K562 (cell line): ENCODE results near the gene SLX4IP. TPM values are rescaled to one million over a fixed set of nuclear protein-coding genes. Genes with fewer than 3 reads are reported as not detected.

ENCODE experiments used
- ATAC-seq: fragments of 200-7000 bp; cut with Tn5 transposase; 3 replicates; pipeline ENCODE4 v1.9.1; 2020; ENCODE audit warnings: moderate library complexity
- BruUV-seq: library from RNA; stranded (reverse); fragments of 400-500 nt; replicated peaks from 2 replicates; lab custom pipeline; 2021; lab: Mats Ljungman, UMichigan
- CTCF ChIA-PET: fragments of 300-600 bp; formaldehyde crosslinking; extraction: SDS; loops from one replicate; lab custom pipeline; 2021; ENCODE audit warnings: low intra/inter-chr PET ratio; lab: Yijun Ruan, JAX
- POLR2A ChIA-PET: fragments of 300-600, 350-650 bp; sonication (Branson Sonifier 250); formaldehyde crosslinking; extraction: SDS; loops from one replicate; lab custom pipeline; 2021; ENCODE audit warnings: antibody characterized with exemption, inconsistent platforms; lab: Yijun Ruan, JAX
- DNase-seq, 4 experiments: peaks; one replicate each; pipeline versions ENCODE4 v3.0.0 to v3.0.0-alpha.2; 2011 to 2018; ENCODE audit warnings: low spot score in 3 of 4, mixed read lengths in 3 of 4; ENCODE audit errors: extremely low read depth in 1 of 4
- FAIRE-seq: peaks from 2 replicates; lab custom pipeline; 2011; peaks lifted over from hg19 to GRCh38; lab: Jason Lieb, UNC
- H2AFZ ChIP-seq: 2 replicates; pipeline ENCODE4 v1.6.0; 2011; ENCODE audit warnings: low read depth, low read length, control low read depth, inconsistent platforms
- H3K27ac ChIP-seq: fragments of 200-600 bp; 3 replicates; pipeline ENCODE4 v1.8.0; 2011; ENCODE audit warnings: low read depth, mild to moderate bottlenecking, control low read depth, inconsistent platforms, low read length, moderate library complexity, mixed read lengths; ENCODE audit errors: extremely low read depth
- H3K27me3 ChIP-seq, 2 experiments: fragments of 300-600 bp in 1 of 2; 2 replicates in 1 of 2; 3 replicates in 1 of 2; pipeline versions ENCODE4 v1.6.0 to v1.8.0; 2011; ENCODE audit warnings: inconsistent platforms in 2 of 2, low read length in 2 of 2, mild to moderate bottlenecking in 1 of 2, mixed read lengths in 1 of 2, moderate library complexity in 1 of 2; ENCODE audit not compliant: control insufficient read depth in 2 of 2, insufficient read depth in 2 of 2
- H3K36me3 ChIP-seq: fragments of 300-600 bp; 3 replicates; pipeline ENCODE4 v1.8.0; 2011; ENCODE audit warnings: mild to moderate bottlenecking, low read length, inconsistent platforms; ENCODE audit not compliant: control insufficient read depth, insufficient read depth
- H3K4me1 ChIP-seq, 2 experiments: fragments of 200-600 bp in 1 of 2; replicated peaks in 1 of 2; 2 replicates in 1 of 2; 3 replicates in 1 of 2; pipeline versions ENCODE4 v1.5.1 to v1.8.0; 2011; ENCODE audit warnings: inconsistent platforms in 2 of 2, low read length in 2 of 2, mild to moderate bottlenecking in 1 of 2, mixed read lengths in 1 of 2, moderate library complexity in 1 of 2; ENCODE audit not compliant: control insufficient read depth in 2 of 2, insufficient read depth in 2 of 2
- H3K4me2 ChIP-seq: 2 replicates; pipeline ENCODE4 v1.6.1; 2011; ENCODE audit warnings: low read length, control low read depth, inconsistent platforms, mixed read lengths; ENCODE audit not compliant: insufficient read depth
- H3K4me3 ChIP-seq: fragments of 200-600 bp; sonication (generic), shearing (Covaris generic); 2 replicates; pipeline ENCODE4 v1.5.1; 2016; ENCODE audit warnings: control low read depth, inconsistent platforms
- H3K79me2 ChIP-seq: fragments of 200-600 bp; 3 replicates; pipeline ENCODE4 v1.8.0; 2011; ENCODE audit warnings: low read length, inconsistent platforms; ENCODE audit not compliant: control insufficient read depth, insufficient read depth
- H3K9ac ChIP-seq, 2 experiments: 2 replicates each; pipeline versions ENCODE4 v1.6.0 to v1.6.1; 2011; ENCODE audit warnings: low read depth in 2 of 2, low read length in 2 of 2, control low read depth in 1 of 2, inconsistent platforms in 1 of 2, mild to moderate bottlenecking in 1 of 2, mixed read lengths in 1 of 2; ENCODE audit not compliant: insufficient read depth in 1 of 2
- H3K9me1 ChIP-seq: one replicate; pipeline ENCODE4 v1.6.0; 2011; ENCODE audit warnings: inconsistent platforms, mild to moderate bottlenecking, low read length, moderate library complexity; ENCODE audit not compliant: control insufficient read depth, insufficient read depth
- H3K9me3 ChIP-seq: replicated peaks from 2 replicates; pipeline ENCODE4 v1.5.1; 2011; ENCODE audit warnings: low read depth, low read length, inconsistent platforms; ENCODE audit not compliant: control insufficient read depth, insufficient read depth
- H4K20me1 ChIP-seq: replicated peaks from 2 replicates; pipeline ENCODE4 v1.6.1; 2011; ENCODE audit warnings: low read length, inconsistent platforms, mixed read lengths; ENCODE audit not compliant: control insufficient read depth, insufficient read depth
- HSF4 ChIP-seq: fragments of 250-450 bp; sonication (Bioruptor Pico); IDR thresholded peaks from 2 replicates; pipeline ENCODE4 v2.1.2; 2022; ENCODE audit warnings: mild to moderate bottlenecking, moderate library complexity, borderline replicate concordance
- KAT7 ChIP-seq: sonication (generic); formaldehyde crosslinking; IDR thresholded peaks from 2 replicates; pipeline ENCODE4 v1.8.0; 2022; ENCODE audit warnings: missing genetic modification reagents, mild to moderate bottlenecking, borderline replicate concordance
- MAZ ChIP-seq, 2 experiments: fragments of 450-650 bp in 1 of 2; sonication (generic) in 1 of 2; formaldehyde crosslinking; IDR thresholded peaks in 1 of 2; conservative IDR thresholded peaks in 1 of 2; 2 replicates each; pipeline versions ENCODE4 v1.4.0 to v1.5.0; 2020; ENCODE audit warnings: mild to moderate bottlenecking in 1 of 2, missing genetic modification reagents in 1 of 2
- PKNOX1 ChIP-seq: fragments of 450-650 bp; IDR thresholded peaks from 2 replicates; pipeline ENCODE4 v1.6.1; 2016
- POLR2B ChIP-seq: fragments of 450-650 bp; IDR thresholded peaks from 2 replicates; pipeline ENCODE4 v1.6.1; 2018; ENCODE audit warnings: low read depth; ENCODE audit not compliant: partially characterized antibody
- PYGO2 ChIP-seq: fragments of 450-650 bp; IDR thresholded peaks from 2 replicates; pipeline ENCODE4 v1.6.1; 2016; ENCODE audit warnings: mild to moderate bottlenecking, missing genetic modification characterization, moderate library complexity, missing compliant biosample characterization
- RBM34 ChIP-seq: fragments of 200-400 bp; formaldehyde crosslinking; IDR thresholded peaks from 2 replicates; pipeline ENCODE4 v1.6.1; 2018; ENCODE audit warnings: low read length, borderline replicate concordance; ENCODE audit not compliant: insufficient read depth
- RNF2 ChIP-seq: sonication (generic); IDR thresholded peaks from 2 replicates; pipeline ENCODE4 v1.6.1; 2016
- SIRT6 ChIP-seq: IDR thresholded peaks from one replicate; pipeline ENCODE4 v1.6.1; 2012; ENCODE audit warnings: low read depth, mild to moderate bottlenecking, control low read depth, inconsistent platforms, low read length, moderate library complexity
- SNIP1 ChIP-seq: fragments of 450-650 bp; IDR thresholded peaks from 2 replicates; pipeline ENCODE4 v1.7.1; 2017; ENCODE audit warnings: low read depth, mild to moderate bottlenecking
- TARDBP ChIP-seq: fragments of 450-650 bp; IDR thresholded peaks from 2 replicates; pipeline ENCODE4 v1.6.1; 2016
- TCFL5 ChIP-seq: fragments of 250-450 bp; sonication (Bioruptor Pico); conservative IDR thresholded peaks from 2 replicates; pipeline ENCODE4 v1.6.1; 2021; ENCODE audit warnings: mild to moderate bottlenecking, moderate library complexity, matching md5 sums
- ZFX ChIP-seq: sonication (generic); formaldehyde crosslinking; IDR thresholded peaks from 2 replicates; pipeline ENCODE4 v1.8.0; 2022; ENCODE audit warnings: mild to moderate bottlenecking, missing genetic modification reagents, moderate library complexity
- ZNF121 ChIP-seq: sonication (generic); formaldehyde crosslinking; conservative IDR thresholded peaks from 2 replicates; pipeline ENCODE4 v1.8.0; 2022; ENCODE audit warnings: missing genetic modification reagents
- ZNF165 ChIP-seq: fragments of 250-450 bp; sonication (Bioruptor Pico); IDR thresholded peaks from 2 replicates; pipeline ENCODE4 v1.4.0; 2020; ENCODE audit warnings: borderline replicate concordance
- ZNF311 ChIP-seq: fragments of 250-450 bp; sonication (Bioruptor Pico); IDR thresholded peaks from 2 replicates; pipeline ENCODE4 v1.4.0; 2020; ENCODE audit warnings: mild to moderate bottlenecking, moderate library complexity
- WGBS: fragments of 100-300 bp; shearing (Covaris generic); methylation state at CpG from one replicate; pipeline ENCODE4 v1.1.6; 2016; ENCODE audit warnings: low coverage, mixed read lengths; ENCODE audit not compliant: insufficient coverage; ENCODE audit errors: missing lambda C conversion rate; 5-methylcytosine and 5-hydroxymethylcytosine counted together
- in situ Hi-C: fragments of 300-500 bp; cut with MboI; formaldehyde crosslinking; loops from 4 replicates; pipeline ENCODE4 v1.15.0; 2018; ENCODE audit warnings: inconsistent platforms, mixed read lengths
- intact Hi-C: fragments of 100-400 bp; cut with micrococcal nuclease; formaldehyde crosslinking; loops from 2 replicates; pipeline ENCODE4 v1.14.2; 2022
- polyA plus RNA-seq, 8 experiments: library from polyadenylated mRNA; depleted of rRNA in 4 of 8; stranded (reverse) in 5 of 8; unstranded in 3 of 8; fragments of >200 nt; fragmentation: Nextera tagmentation in 2 of 8; fragmentation: Illumina TruSeq in 1 of 8; extraction: Ambion mirVana in 2 of 8; extraction: Trizol in 1 of 8; gene quantifications; 2 replicates each; pipeline versions ENCODE4 v1.2.1 to v1.2.3, GENCODE V29; 2011 to 2014; ENCODE audit warnings: inconsistent platforms in 1 of 8, missing spikeins in 1 of 8
- total RNA-seq, 7 experiments: library from RNA; depleted of rRNA in 6 of 7; stranded (reverse); fragments of >200 nt in 6 of 7; fragmentation: Illumina TruSeq in 2 of 7; extraction: Trizol in 2 of 7; gene quantifications; 2 replicates each; pipeline versions ENCODE4 v1.2.1 to v1.2.3, GENCODE V29; 2011 to 2021; ENCODE audit warnings: low replicate concordance in 1 of 7

The SLX4IP gene
- total and polyA plus RNA-seq, 9 of the 15 experiments (the other 6 are each of a cell fraction or from before 2014, with no cell fraction given) = 1.5 to 5.9 (median 3.5) TPM

- in situ Hi-C loops (no loop called here), intact Hi-C loops (no loop called here)
- no peak overlapping the region for H3K27ac ChIP-seq
- no peaks in the 10 kb centered on the region for H3K79me2 ChIP-seq
- ChIA-PET POLR2A (no interaction called here), CTCF (no interaction called here)
- H3K4me3 ChIP-seq = no peak overlapping the region
- no peak overlapping the region for H3K4me2 ChIP-seq
- no peak for ATAC-seq
- H3K9me3 ChIP-seq = no peaks in the 10 kb centered on the region
- BruUV-seq = no TSS peak
- no peaks in the 10 kb centered on the region for H3K36me3 ChIP-seq
- peaks cover 0 to 37% of the 10 kb centered on the region in 2 experiments; a peak in 2 of 5 replicates for H3K27me3 ChIP-seq
- H4K20me1 ChIP-seq = no peaks in the 10 kb centered on the region
- no peak overlapping the region for H3K9ac ChIP-seq
- no peak for DNase-seq
- no peaks in the 10 kb centered on the region for H3K4me1 ChIP-seq
- no peak for TF ChIP-seq HSF4 (CRISPR knock-in tag)
- no peak for TF ChIP-seq ZNF165 (CRISPR knock-in tag)
- no peak for TF ChIP-seq MAZ (CRISPR knock-in tag; conservative IDR thresholded peaks at IDR 0.05 in 1 of 2, IDR thresholded peaks at IDR 0.05 in 1 of 2)
- no peak for TF ChIP-seq SNIP1
- TF ChIP-seq ZNF121 (CRISPR knock-in tag) = no peak
- no peak for TF ChIP-seq ZFX (CRISPR knock-in tag)
- no peak for TF ChIP-seq RNF2
- no peak for TF ChIP-seq RBM34
- TF ChIP-seq ZNF311 (CRISPR knock-in tag) = no peak
- TF ChIP-seq PYGO2 (tag) = no peak
- TF ChIP-seq POLR2B = no peak
- no peak for TF ChIP-seq TCFL5 (CRISPR knock-in tag)
- TF ChIP-seq TARDBP = no peak
- TF ChIP-seq PKNOX1 = no peak
- no peak for TF ChIP-seq KAT7 (CRISPR knock-in tag)
- no peak for TF ChIP-seq SIRT6
- 0% methylated on average over 7 of the region's 7 CpGs for WGBS
- no peaks in the 10 kb centered on the region for H3K9me1 ChIP-seq
- no peak for FAIRE-seq
- H2AFZ ChIP-seq = no peak overlapping the region
Measured at GRCh38 chr20:10665027-10665561, 230.0 kb downstream of the SLX4IP start.
